CD4-positive, alpha-beta T cell treated with Interleukin-17A for 4 hours (primary cell): ENCODE data around the gene BDNF.

Experiments used
- DNase-seq: peaks from one replicate; pipeline ENCODE4 v3.0.0-alpha.2; 2020; ENCODE audit warnings: mixed read lengths

BDNF gene

GRCh38 chr11:27623945-27624523 is 76.2 kb downstream of the BDNF start:
- DNase-seq: no peak

- DNase-seq: no peak
Observed at GRCh38 chr11:27622541-27623300, 77.5 kb downstream of the BDNF start.

GRCh38 chr11:27621405-27622161 is 78.7 kb downstream of the BDNF start:
- no peak for DNase-seq

GRCh38 chr11:27619763-27620335 is 80.4 kb downstream of the BDNF start:
- DNase-seq: no peak

GRCh38 chr11:27619039-27619574 is 81.1 kb downstream of the BDNF start:
- DNase-seq: no peak

GRCh38 chr11:27618281-27618915 is 81.9 kb downstream of the BDNF start:
- DNase-seq: no peak

- no peak for DNase-seq
Observed at GRCh38 chr11:27616711-27617110, 83.5 kb downstream of the BDNF start.

- no peak for DNase-seq
Observed at GRCh38 chr11:27615833-27616232, 84.4 kb downstream of the BDNF start.

GRCh38 chr11:27614092-27614491 is 86.2 kb downstream of the BDNF start:
- no peak for DNase-seq

- no peak for DNase-seq
Observed at GRCh38 chr11:27612932-27613880, 87.0 kb downstream of the BDNF start.

GRCh38 chr11:27611947-27612455 is 88.3 kb downstream of the BDNF start:
- DNase-seq: no peak

GRCh38 chr11:27611390-27611789 is 88.9 kb downstream of the BDNF start:
- DNase-seq: no peak

GRCh38 chr11:27610946-27611345 is 89.3 kb downstream of the BDNF start:
- no peak for DNase-seq

GRCh38 chr11:27610280-27610679 is 90.0 kb downstream of the BDNF start:
- DNase-seq: no peak

- DNase-seq: no peak
Observed at GRCh38 chr11:27608951-27609350, 91.3 kb downstream of the BDNF start.

GRCh38 chr11:27605422-27605821 is 94.8 kb downstream of the BDNF start:
- DNase-seq: no peak
